Peyer's patch (tissue), 4 donors: ENCODE data around the gene AKR1C4.

ENCODE experiments used
- CTCF ChIP-seq, 6 experiments: fragments of 450-650 bp in 4 of 6; fragments of 200-600 bp in 2 of 6; sonication (generic) in 1 of 6; IDR thresholded peaks; one replicate each; pipeline ENCODE4 v1.5.1; 2017 to 2019; ENCODE audit warnings: antibody characterized with exemption in 6 of 6, mild to moderate bottlenecking in 3 of 6, moderate library complexity in 1 of 6
- POLR2A ChIP-seq, 2 donors: fragments of 450-650 bp; IDR thresholded peaks; one replicate each; pipeline ENCODE4 v1.5.1; 2017; ENCODE audit warnings: antibody characterized with exemption in 2 of 2, mild to moderate bottlenecking in 2 of 2, moderate library complexity in 2 of 2

GRCh38 chr10:5259132-5259951 lies 62.7 kb downstream of the AKR1C4 start:
- TF ChIP-seq CTCF (IDR thresholded peaks at IDR 0.05) (no peak), POLR2A (IDR thresholded peaks at IDR 0.05) (no peak)
